CD14-positive monocyte (primary cell): ENCODE measurements around the gene RPL27A. TPM values are rescaled to one million over a fixed set of nuclear protein-coding genes. Genes with fewer than 3 reads are reported as not detected.

Experiments used
- DNase-seq, 3 donors: peaks; one replicate each; pipeline ENCODE4 v3.0.0-alpha.2; 2011 to 2022
- H2AFZ ChIP-seq: 2 replicates; pipeline ENCODE4 v1.6.0; 2012; ENCODE audit warnings: mild to moderate bottlenecking, low read depth, low read length, inconsistent platforms; ENCODE audit not compliant: insufficient read depth, poor library complexity, severe bottlenecking
- H3K27ac ChIP-seq, 2 donors: 1 replicate in 1 of 2; 2 replicates in 1 of 2; pipeline ENCODE4 v1.5.1; 2012 to 2013; ENCODE audit warnings: low read length in 2 of 2, control low read depth in 1 of 2, inconsistent platforms in 1 of 2, low read depth in 1 of 2, mild to moderate bottlenecking in 1 of 2
- H3K27me3 ChIP-seq, 2 donors: one replicate each; pipeline versions ENCODE4 v1.6.0 to v1.6.1; 2011 to 2013; ENCODE audit warnings: low read length in 2 of 2; ENCODE audit not compliant: control insufficient read depth in 2 of 2, insufficient read depth in 2 of 2
- H3K36me3 ChIP-seq, 2 donors: replicated peaks in 1 of 2; 1 replicate in 1 of 2; 2 replicates in 1 of 2; pipeline versions ENCODE4 v1.5.1 to v1.6.1; 2012 to 2013; ENCODE audit warnings: low read length in 2 of 2, control low read depth in 1 of 2, inconsistent platforms in 1 of 2, mild to moderate bottlenecking in 1 of 2; ENCODE audit not compliant: insufficient read depth in 2 of 2, control insufficient read depth in 1 of 2
- H3K4me1 ChIP-seq, 2 donors: 1 replicate in 1 of 2; 2 replicates in 1 of 2; pipeline versions ENCODE4 v1.5.1 to v1.6.1; 2012 to 2013; ENCODE audit warnings: low read length in 2 of 2, control low read depth in 1 of 2, inconsistent platforms in 1 of 2, mild to moderate bottlenecking in 1 of 2, moderate library complexity in 1 of 2; ENCODE audit not compliant: insufficient read depth in 2 of 2, control insufficient read depth in 1 of 2
- H3K4me2 ChIP-seq: replicated peaks from 2 replicates; pipeline ENCODE3; 2012; ENCODE audit warnings: low read length, moderate library complexity, mild to moderate bottlenecking; ENCODE audit not compliant: poor library complexity, severe bottlenecking; ENCODE audit errors: extremely low read depth
- H3K4me3 ChIP-seq, 3 experiments: fragments of 200-600 bp in 1 of 3; sonication (generic) in 1 of 3; replicated peaks in 1 of 3; 1 replicate in 2 of 3; 2 replicates in 1 of 3; pipeline ENCODE4 v1.5.1; 2011 to 2013; ENCODE audit warnings: low read length in 3 of 3, mild to moderate bottlenecking in 3 of 3, control low read depth in 2 of 3, low read depth in 2 of 3, inconsistent platforms in 1 of 3, moderate library complexity in 1 of 3
- H3K79me2 ChIP-seq: 2 replicates; pipeline ENCODE4 v1.6.0; 2012; ENCODE audit warnings: mild to moderate bottlenecking, control low read depth, inconsistent platforms, low read length, moderate library complexity; ENCODE audit not compliant: insufficient read depth
- H3K9ac ChIP-seq: 2 replicates; pipeline ENCODE4 v1.6.0; 2017; ENCODE audit warnings: low read length, mild to moderate bottlenecking; ENCODE audit not compliant: insufficient read depth, poor library complexity, severe bottlenecking
- H3K9me3 ChIP-seq, 2 donors: replicated peaks in 1 of 2; 1 replicate in 1 of 2; 2 replicates in 1 of 2; pipeline versions ENCODE4 v1.5.1 to v1.6.1; 2012 to 2013; ENCODE audit warnings: low read length in 2 of 2, control low read depth in 1 of 2; ENCODE audit not compliant: control insufficient read depth in 1 of 2, insufficient read depth in 1 of 2
- H4K20me1 ChIP-seq: 2 replicates; pipeline ENCODE4 v1.6.0; 2012; ENCODE audit warnings: mild to moderate bottlenecking, low read length, control low read depth, moderate library complexity; ENCODE audit not compliant: insufficient read depth
- H3K27ac Mint-ChIP-seq, 7 donors: one replicate each; pipeline ENCODE4 v1.8.0; 2020; ENCODE audit warnings: mild to moderate bottlenecking in 7 of 7, mixed read lengths in 7 of 7, moderate library complexity in 6 of 7, inconsistent platforms in 2 of 7
- H3K27me3 Mint-ChIP-seq, 3 donors: one replicate each; pipeline ENCODE4 v1.8.0; 2021 to 2022; ENCODE audit warnings: low read depth in 3 of 3, mild to moderate bottlenecking in 3 of 3, mixed read lengths in 3 of 3, moderate library complexity in 3 of 3, inconsistent platforms in 1 of 3
- H3K36me3 Mint-ChIP-seq, 2 donors: one replicate each; pipeline ENCODE4 v1.8.0; 2020; ENCODE audit warnings: mixed read lengths in 2 of 2, inconsistent platforms in 1 of 2, mild to moderate bottlenecking in 1 of 2
- H3K4me1 Mint-ChIP-seq: one replicate; pipeline ENCODE4 v1.8.0; 2020; ENCODE audit warnings: mild to moderate bottlenecking, mixed read lengths
- H3K4me3 Mint-ChIP-seq, 2 donors: one replicate each; pipeline ENCODE4 v1.8.0; 2020; ENCODE audit warnings: mild to moderate bottlenecking in 2 of 2, mixed read lengths in 2 of 2, moderate library complexity in 1 of 2
- H3K9me3 Mint-ChIP-seq, 7 donors: one replicate each; pipeline ENCODE4 v1.8.0; 2020 to 2022; ENCODE audit warnings: mixed read lengths in 7 of 7, mild to moderate bottlenecking in 6 of 7, moderate library complexity in 6 of 7, inconsistent platforms in 2 of 7
- WGBS: methylation state at CpG from one replicate; pipeline ENCODE4 v1.1.5; 2013; ENCODE audit warnings: missing lambda C conversion rate; ENCODE audit not compliant: insufficient coverage; 5-methylcytosine and 5-hydroxymethylcytosine counted together
- intact Hi-C, 2 donors: fragments of 100-400 bp; cut with micrococcal nuclease; formaldehyde crosslinking; loops; one replicate each; pipeline versions ENCODE4 v1.15.0 to v1.15.1; 2023
- polyA plus RNA-seq, 3 donors: library from polyadenylated mRNA; depleted of rRNA in 1 of 3; unstranded in 2 of 3; stranded (reverse) in 1 of 3; fragments of 300-500 nt in 2 of 3; fragments of >200 nt in 1 of 3; fragmentation: Illumina TruSeq in 2 of 3; gene quantifications; 1 replicate in 2 of 3; 2 replicates in 1 of 3; pipeline ENCODE4 v1.2.3, GENCODE V29; 2012 to 2021
- TF ChIP-seq, protein P1 (sequence below): fragments of 200-600 bp; IDR thresholded peaks from one replicate; pipeline ENCODE4 v1.8.0; 2022; ENCODE audit warnings: antibody characterized with exemption, mild to moderate bottlenecking

Gene RPL27A
- polyA plus RNA-seq, 3 donors: 572 to 1,233 (median 1,091) TPM

DNA sequence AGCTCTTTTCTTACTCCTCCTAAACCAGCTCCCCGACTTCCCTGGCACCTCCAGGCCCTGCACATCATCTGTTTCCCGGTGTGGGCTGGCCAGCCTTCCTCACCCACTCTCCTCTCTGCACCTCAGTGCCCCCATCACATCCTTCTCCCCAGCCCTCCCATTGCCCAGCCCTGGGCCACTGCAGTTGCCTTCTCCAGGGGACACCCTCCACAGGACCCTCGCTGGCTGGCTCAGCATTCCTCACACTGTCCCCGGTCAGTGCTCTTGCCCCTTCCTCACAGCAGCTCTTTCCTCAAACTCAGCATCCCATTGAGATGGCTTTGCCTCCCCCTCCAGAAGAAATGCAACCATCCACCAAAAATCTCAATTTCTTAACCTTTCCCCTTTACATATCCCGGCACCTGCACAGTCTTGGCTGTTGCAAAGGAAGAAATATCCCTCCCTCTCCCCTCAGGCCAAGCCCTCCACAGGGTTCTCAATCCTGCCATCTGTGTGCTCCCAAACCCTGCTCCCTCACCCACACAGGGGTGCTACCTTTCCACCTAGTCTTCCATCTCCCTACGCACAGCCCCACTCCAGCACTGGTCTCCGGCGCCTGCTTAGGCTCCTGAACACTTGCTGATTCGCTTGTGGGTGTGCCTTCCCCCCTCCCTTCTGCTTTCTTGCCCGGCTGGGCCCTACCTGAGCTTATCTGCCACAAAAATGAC lies 19.5 kb downstream of the RPL27A start:
- Mint-ChIP-seq H3K27me3 (peaks cover 0 to 2% (median 0%) of the 10 kb centered on the region in 3 donors), H3K4me3 (no peak overlapping the region), H3K27ac (peak overlapping the region in 1 of 7 donors; percentile 38), H3K9me3 (peaks cover 0 to 5% (median 0%) of the 10 kb centered on the region in 7 donors), H3K4me1 (peaks cover 40% of the 10 kb centered on the region), H3K36me3 (no peaks in the 10 kb centered on the region)
- Histone ChIP-seq H3K79me2 (no peaks in the 10 kb centered on the region), H2AFZ (no peak overlapping the region), H3K4me2 (no peak overlapping the region), H4K20me1 (no peaks in the 10 kb centered on the region), H3K4me1 (peaks cover 38% of the 10 kb centered on the region in 2 donors), H3K36me3 (no peaks in the 10 kb centered on the region), H3K27ac (no peak overlapping the region), H3K4me3 (no peak overlapping the region), H3K27me3 (no peaks in the 10 kb centered on the region), H3K9me3 (no peaks in the 10 kb centered on the region), H3K9ac (no peak overlapping the region)
- 92% methylated on average over 6 of the region's 10 CpGs for WGBS
- no peak for DNase-seq
- intact Hi-C loops: no loop called here
- TF ChIP-seq, protein P1, sequence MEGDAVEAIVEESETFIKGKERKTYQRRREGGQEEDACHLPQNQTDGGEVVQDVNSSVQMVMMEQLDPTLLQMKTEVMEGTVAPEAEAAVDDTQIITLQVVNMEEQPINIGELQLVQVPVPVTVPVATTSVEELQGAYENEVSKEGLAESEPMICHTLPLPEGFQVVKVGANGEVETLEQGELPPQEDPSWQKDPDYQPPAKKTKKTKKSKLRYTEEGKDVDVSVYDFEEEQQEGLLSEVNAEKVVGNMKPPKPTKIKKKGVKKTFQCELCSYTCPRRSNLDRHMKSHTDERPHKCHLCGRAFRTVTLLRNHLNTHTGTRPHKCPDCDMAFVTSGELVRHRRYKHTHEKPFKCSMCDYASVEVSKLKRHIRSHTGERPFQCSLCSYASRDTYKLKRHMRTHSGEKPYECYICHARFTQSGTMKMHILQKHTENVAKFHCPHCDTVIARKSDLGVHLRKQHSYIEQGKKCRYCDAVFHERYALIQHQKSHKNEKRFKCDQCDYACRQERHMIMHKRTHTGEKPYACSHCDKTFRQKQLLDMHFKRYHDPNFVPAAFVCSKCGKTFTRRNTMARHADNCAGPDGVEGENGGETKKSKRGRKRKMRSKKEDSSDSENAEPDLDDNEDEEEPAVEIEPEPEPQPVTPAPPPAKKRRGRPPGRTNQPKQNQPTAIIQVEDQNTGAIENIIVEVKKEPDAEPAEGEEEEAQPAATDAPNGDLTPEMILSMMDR: no peak

DNA sequence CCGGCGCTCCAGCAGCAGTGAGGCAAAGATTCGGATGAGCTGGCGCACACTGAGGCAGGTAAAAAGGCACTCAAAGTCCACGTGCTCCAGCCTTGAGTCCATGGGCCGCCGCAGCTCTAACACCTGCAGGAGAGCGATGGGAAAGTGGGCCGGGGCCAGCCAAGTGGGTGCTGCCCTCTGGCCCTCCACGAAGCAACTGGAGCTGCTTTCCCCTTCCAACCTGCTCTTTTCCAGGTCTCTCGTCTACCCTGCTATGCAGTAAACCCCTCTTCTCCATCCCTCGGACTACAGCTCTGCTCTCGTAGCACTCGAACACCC lies 20.0 kb downstream of the RPL27A start:
- no peak for DNase-seq
- Histone ChIP-seq H3K79me2 (no peaks in the 10 kb centered on the region), H3K36me3 (no peaks in the 10 kb centered on the region), H3K9ac (no peak overlapping the region), H4K20me1 (no peaks in the 10 kb centered on the region), H3K27ac (no peak overlapping the region), H2AFZ (no peak overlapping the region), H3K4me3 (no peak overlapping the region), H3K27me3 (no peaks in the 10 kb centered on the region), H3K4me2 (no peak overlapping the region), H3K9me3 (no peaks in the 10 kb centered on the region), H3K4me1 (peaks cover 33% of the 10 kb centered on the region in 2 donors)
- TF ChIP-seq, protein P1: no peak
- WGBS: 97% methylated on average over 12 of the region's 14 CpGs
- intact Hi-C loops: no loop called here
- Mint-ChIP-seq H3K9me3 (peaks cover 0 to 5% (median 0%) of the 10 kb centered on the region in 7 donors), H3K36me3 (no peaks in the 10 kb centered on the region), H3K27ac (peak overlapping the region in 1 of 7 donors; percentile 38), H3K4me1 (peaks cover 35% of the 10 kb centered on the region), H3K4me3 (no peak overlapping the region), H3K27me3 (peaks cover 0 to 2% (median 0%) of the 10 kb centered on the region in 3 donors)
